GM10266 (cell line): ENCODE measurements around the gene NEK10.
A peak's percentile ranks its signal among the peaks of the same experiment; 100 is the strongest.

ENCODE experiments used
- DNase-seq: peaks from one replicate; pipeline ENCODE4 v3.0.0; 2012; ENCODE audit errors: extremely low spot score
- CTCF ChIP-seq: IDR thresholded peaks from 2 replicates; pipeline ENCODE4 v1.5.1; 2012; ENCODE audit warnings: mild to moderate bottlenecking, low read depth; ENCODE audit not compliant: control insufficient read depth, insufficient read depth; ENCODE audit errors: missing control alignments

The NEK10 gene

GRCh38 chr3:27105904-27106303 lies 263.3 kb downstream of the NEK10 start:
- peak; percentile 3 for TF ChIP-seq CTCF
- DNase-seq: no peak

- no peak for TF ChIP-seq CTCF
- no peak for DNase-seq
These were observed 272.0 kb downstream of the NEK10 start for GRCh38 chr3:27097182-27097581.

GRCh38 chr3:27095553-27096222 lies 273.5 kb downstream of the NEK10 start:
- TF ChIP-seq CTCF: no peak
- DNase-seq: no peak

- DNase-seq: no peak
- no peak for TF ChIP-seq CTCF
These were observed 274.5 kb downstream of the NEK10 start for GRCh38 chr3:27094721-27095120.

- no peak for TF ChIP-seq CTCF
These were observed 275.4 kb downstream of the NEK10 start for GRCh38 chr3:27093771-27094170.

GRCh38 chr3:27090275-27091041 lies 278.7 kb downstream of the NEK10 start:
- no peak for DNase-seq
- TF ChIP-seq CTCF: no peak

More at GRCh38 chr3:27093771-27094170, 275.4 kb downstream of the NEK10 start:
- DNase-seq: no peak

GRCh38 chr3:27089645-27090044 lies 279.5 kb downstream of the NEK10 start:
- no peak for DNase-seq
- TF ChIP-seq CTCF: no peak
